GF-D8 (cell line): ENCODE data around the gene BTD.
A peak's percentile ranks its signal among the peaks of the same experiment; 100 is the strongest.

Source experiments
- DNase-seq: peaks from one replicate; lab custom pipeline; 2025; lab: John Stamatoyannopoulos, UW

The BTD gene

DNA sequence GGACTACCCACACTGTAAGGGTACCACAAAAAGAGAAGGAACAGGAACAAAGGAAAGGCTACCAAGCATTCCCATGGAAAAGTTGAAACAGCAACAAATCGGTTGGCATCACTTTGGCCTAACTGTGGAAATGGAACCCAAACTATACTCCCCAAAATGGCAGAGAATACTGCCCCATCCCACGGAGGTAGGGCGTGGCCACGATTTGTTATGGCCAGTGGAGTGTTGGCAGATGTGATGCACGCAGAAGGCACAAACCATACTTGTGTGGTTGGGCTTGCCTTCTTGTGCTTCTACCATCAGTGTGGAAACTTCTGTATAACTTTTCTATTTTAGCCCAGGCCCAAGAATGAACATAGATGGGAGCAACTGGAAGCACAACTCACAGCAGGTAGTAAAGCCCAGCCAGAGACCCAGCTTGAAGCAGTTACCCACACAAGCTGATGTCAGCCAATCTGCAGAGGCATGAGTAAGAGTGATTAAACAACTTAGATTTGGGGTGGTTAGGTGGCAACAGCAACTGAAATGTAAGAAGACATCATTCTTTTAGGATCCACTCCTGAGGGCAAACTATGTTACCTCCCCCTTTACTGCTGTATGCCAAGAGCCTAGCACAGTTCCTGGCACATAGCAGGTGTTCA, 64.1 kb downstream of the BTD start:
- no peak for DNase-seq

DNA sequence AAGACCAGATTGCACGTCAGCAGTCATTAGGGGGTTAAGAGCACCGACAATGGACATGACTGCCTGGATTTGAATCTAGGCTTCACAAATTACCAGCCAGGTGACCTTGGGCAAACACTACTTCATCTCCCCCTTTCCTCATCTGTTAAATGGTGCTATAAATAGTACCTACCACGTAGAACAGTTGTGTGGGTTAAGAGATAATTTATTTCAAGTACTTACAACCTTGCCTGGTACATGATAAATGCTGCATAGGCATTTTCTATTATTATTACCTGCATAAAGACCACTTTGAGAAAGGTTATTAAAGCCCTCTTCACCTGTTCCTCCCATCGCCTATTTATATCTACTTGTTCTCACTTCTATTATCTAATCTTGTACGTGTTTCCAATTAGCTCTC, 64.7 kb downstream of the BTD start:
- no peak for DNase-seq

DNA sequence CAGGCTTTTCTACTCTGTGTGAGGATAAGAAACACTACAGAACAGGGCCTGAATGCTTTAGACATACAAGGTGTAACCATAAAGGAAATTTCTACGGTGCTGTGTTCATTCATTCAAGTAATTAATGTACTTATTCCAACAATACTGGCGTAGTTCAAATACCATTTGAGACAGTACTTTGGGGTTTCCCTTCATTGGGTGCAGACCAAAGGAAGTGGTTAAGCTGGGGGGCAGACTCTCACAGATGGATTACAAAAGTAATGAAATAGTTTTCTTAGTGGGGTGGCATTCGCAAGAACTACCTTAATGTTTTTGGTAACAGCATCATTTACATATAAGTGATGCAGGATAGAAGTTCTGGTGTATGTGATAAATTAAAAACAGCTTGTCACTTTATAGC, 65.9 kb downstream of the BTD start:
- no peak for DNase-seq

DNA sequence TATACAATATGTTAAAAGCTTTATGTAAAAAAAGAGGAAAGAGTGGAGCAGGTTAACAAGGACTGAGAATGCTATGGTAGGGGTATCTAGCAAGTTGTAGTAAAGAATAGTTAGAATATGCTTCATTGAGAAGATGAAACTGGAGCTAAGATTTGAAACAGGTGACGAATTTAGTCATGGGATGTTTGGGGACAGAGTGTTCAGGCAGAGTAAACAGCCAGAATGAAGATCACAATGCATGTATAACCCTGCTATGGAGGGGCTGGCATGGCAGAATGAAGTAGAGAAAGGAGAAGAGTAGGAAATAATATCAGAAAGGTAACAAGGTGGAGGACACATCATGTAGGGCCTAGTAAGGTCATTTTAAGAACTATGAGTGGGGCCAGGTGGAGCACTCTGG, 72.0 kb downstream of the BTD start:
- DNase-seq = no peak

DNA sequence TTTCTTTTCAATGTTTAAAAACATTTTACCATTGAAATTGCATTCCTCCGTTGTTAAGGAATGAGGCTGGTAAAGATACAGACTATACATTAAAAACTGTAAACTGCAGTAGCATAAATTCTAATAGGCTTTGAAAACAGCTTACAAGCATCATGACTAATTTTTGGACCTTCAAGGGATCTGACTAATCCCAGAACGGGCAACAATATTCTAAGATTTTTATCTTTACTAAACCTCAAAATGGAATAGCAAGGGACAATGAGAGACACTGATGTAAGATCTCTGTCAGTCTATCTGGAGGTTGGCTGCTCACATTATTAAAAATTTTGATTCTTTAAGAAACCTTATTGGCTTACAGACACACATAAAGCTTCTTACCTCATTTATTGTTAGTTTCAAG, 74.7 kb downstream of the BTD start:
- no peak for DNase-seq

DNA sequence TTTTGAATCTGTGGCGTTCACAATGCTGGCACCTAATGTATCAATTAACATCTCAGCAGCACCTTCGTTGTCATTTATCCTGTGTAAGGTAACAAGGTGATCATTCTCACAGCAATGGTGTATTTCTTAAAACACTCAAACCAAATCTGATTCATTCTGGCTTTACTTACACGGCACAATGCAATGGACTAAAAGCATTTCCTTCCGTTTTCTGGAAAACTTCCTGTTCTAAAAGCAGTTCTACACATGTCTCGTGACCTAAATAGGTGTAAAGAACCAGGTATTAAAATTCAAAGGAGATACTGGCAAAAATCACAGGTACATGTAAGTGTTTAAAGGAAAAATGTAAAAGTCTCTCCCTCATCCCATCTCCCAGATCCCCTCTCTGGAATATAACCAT, 77.8 kb downstream of the BTD start:
- DNase-seq = no peak

DNA sequence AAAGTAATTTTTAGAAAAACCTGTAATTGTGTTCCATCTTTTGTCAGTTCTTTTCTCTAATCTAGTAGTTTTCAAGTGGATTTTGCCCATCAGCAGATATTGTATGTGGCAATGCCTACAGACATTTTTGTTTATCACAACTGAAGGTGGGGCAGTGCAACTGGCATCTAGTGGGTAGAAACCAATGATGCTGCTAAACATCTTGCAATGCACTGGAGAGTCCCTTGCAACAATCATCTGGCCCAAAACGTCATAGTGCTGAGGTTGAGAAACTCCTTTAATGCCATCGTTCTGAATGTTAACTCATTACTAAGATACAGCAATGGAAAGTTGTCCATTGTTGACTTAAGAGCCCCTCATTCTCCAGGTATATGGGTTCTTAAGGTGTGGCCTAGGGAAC, 80.1 kb downstream of the BTD start:
- no peak for DNase-seq

DNA sequence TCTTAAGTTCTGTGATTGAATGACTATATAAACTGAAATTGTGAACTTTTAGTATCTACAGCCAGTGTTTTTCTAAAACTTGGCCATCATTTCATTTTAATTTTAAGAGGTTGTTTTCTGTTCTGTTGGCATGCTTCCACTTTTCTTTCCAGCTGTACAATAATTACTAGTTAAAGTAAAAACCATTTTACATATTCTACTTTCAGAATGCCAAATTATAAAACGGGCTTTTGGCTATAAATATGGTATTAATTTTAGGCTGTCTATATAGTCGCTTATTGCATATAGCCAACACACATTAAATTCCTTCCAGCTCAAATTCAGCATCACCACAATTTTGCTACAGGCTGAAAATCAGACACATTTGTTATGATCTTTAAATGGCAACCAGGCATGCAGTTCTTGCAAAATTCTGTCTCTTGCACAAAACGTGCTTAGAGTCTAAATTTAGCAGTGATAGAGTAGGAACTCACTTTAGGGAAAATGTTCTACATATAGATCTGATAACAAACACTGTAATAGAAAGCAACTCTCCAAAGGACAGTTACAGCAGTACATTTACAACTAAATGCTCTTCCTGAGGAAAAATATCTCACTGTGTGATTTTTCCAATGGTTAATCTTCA, 81.1 kb downstream of the BTD start:
- DNase-seq = peak; percentile 60

DNA sequence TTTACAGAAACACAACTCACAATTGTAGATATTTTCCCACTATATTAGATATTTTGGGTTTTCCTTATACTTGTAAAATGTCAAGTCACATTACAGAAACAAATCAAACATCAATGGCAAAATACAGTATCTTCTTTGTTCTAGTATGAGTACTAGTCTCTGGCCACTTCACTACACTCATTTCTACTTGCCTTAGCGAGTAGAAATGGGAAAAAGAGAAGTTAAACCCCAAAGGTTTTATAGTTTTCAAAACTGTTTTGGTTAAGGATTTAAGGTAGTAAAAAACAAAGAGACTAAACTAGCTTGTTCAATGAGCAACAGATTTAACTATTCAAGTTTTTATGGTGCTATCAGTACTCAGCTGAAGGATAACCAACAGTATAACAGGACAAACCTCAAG, 81.7 kb downstream of the BTD start:
- DNase-seq = no peak

DNA sequence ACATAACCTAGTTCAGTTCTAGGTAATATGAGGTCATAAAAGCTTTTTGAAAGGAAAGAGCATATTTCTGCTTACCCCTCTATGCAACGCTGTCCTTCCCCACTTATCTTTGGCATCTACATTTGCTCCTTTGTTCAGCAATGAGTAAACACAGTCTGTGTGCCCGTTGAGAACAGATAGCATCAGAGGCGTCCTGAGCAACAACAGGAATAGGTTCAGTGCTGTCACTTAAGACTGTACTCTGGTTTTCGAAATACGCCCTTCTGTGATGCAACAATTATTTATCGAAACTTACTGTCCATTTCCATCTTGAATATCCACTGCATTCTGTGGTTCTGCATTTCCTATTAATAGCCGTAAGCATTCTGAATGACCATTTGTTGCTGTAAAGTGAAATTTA, 84.4 kb downstream of the BTD start:
- no peak for DNase-seq

DNA sequence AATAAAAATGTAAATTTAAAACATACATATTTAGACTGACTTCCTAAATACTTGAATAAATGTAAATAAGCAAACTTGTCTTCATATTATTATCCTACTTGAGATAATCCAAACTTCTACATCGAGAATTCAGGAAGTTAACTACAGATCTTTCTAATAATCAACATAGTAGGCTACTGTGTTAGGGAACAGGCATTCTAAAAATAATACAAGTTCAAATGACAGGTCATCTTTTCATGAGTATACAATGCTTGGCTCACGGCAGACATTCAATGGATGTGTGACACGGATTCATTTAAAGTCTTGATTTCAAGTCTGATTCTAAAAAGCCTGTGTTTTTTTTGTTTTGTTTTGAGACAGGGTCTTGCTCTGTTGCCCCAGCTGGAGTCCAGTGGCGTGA, 88.7 kb downstream of the BTD start:
- DNase-seq = no peak

DNA sequence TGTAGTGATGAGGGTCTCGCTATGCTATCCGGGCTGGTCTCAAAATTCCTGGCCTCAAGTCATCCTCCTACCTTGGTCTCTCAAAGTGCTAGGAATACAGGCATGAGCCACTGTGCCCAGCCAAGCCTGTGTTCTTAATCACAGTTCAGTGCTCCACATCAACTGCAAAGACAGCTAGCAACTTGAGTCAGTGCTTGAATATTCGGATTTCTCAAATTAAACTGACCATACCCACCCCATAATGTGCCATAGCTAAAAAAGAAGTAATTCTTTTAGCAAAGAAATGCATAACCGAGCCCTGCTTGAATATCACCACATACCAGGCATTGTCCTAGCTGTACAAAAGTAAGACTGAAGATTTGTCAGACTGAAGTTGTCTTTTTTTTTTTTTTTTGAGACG, 89.2 kb downstream of the BTD start:
- no peak for DNase-seq

DNA sequence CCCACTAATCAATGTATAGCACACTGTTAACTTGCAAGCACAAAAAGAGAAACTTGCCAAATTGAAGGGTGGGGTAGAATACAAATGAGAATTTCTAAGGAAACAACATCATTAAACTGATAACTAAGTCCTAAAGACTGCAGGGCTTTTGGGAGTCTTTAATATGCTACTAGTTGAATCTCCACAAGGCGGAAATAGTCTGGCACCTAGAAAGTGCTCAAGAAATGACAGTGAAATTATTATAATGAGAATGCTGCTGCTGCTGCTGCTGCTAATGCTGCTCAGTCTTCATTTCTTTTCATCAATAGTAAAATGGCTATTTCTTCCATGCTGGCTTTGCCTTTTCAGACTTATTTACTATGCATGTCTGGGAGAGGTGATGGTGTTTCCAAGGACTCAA, 91.8 kb downstream of the BTD start:
- DNase-seq = no peak

DNA sequence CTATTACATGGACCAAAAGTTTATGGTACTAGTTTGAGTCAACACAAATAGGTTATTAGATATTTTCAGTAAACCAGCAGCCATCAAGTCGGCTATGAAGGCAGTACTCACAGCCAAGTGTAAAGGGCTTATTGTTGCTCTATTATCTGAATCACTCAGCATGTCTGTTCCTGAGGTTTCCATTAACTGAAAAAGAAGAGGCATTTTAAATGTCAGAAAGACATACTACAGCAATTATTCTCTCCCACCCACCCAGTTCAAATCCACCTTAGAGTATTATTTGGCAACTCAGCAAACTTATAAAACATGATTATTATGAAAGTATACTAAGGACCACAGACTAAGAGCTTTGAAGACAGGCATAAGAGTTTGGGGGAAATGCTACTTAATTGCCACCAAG, 93.1 kb downstream of the BTD start:
- no peak for DNase-seq
